GM21515 (cell line): ENCODE results near the gene ARPC4.
"Not testable (repeated sequence)": the region's sequence is repeated elsewhere in the genome, so short reads cannot be mapped to it uniquely, and the experiment has no call there.

ENCODE experiments used
- ATAC-seq: cut with Tn5 transposase; IDR thresholded peaks from one replicate; pipeline ENCODE4 v1.9.1; 2021; ENCODE audit not compliant: unreplicated experiment

Gene ARPC4

DNA sequence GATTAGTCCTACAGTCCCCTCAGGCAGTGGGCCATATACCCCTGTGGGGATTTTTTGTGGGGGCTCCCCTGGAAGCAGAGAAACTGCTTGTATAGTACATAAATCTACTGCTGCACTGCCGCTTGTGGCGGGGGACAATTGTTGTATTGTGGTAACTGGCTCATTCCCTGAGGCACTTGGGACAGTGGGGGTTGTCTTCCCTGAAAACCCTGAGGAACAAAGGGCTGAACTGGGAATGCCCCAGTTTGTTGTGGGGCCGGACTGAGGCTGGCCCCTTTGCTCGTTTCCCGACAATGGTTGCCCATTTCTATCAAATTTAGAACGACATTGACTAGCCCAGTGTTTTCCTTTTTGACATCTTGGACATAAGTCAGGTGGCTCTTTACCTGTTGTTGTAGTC lies 58.5 kb downstream of the ARPC4 start:
- ATAC-seq, result not testable (repeated sequence)

- ATAC-seq, result not testable (repeated sequence)
Observed at GRCh38 chr3:9851926-9852325, 59.0 kb downstream of the ARPC4 start.

DNA sequence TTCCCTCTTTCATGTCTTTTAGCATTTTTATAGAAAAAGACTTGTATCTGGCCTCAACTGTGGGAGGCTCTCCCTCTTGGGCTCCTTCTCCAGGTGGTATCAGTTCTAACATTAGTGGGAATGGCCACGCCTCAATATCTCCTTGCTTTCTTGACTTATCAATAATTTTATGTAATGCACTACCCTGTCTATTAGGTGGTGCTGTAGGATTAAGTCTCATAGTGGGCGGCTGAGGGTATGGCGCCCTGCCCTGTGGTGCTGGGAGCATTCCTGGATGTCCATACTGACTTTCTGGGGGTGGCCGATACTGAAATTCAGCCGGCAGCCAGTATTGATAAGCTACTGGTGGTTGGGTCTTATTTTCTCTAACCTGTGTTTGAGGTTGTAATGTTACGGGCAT lies 59.6 kb downstream of the ARPC4 start:
- no peak for ATAC-seq

- ATAC-seq, result not testable (repeated sequence)
Observed at GRCh38 chr3:9854291-9854940, 61.5 kb downstream of the ARPC4 start.

DNA sequence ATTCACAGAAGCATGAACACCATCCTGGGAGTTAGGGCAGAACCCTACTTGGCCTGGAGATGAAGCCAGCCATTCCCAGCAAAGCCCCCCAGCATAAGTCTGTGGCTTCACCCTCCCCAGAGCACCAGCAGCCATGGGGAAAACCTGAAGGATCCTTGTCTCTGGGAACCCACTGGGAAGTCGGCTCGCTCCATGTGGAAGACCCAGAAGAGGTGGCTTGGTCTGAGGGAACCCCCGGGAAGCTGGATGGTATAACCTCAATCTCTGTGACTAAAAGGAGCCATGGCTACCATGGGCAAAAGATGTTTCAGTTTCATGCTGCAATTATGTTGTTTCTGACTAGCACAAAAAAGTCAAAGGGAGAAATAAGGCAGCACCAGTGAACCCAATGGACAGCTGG lies 62.7 kb downstream of the ARPC4 start:
- no peak for ATAC-seq
